ENCODE measurements around the gene BCL2.

Gene BCL2

GRCh38 chr18:63346031-63346430 lies 26.5 kb upstream of the BCL2 start:
- Mint-ChIP-seq H3K4me1 (peaks cover 7% of the 10 kb centered on the region), H3K27ac (no peak overlapping the region), H3K27me3 (ENCODE audit: low read depth, poor library complexity) (peaks cover 3% of the 10 kb centered on the region), H3K9me3 (no peaks in the 10 kb centered on the region), H3K4me3 (no peak overlapping the region), H3K36me3 (ENCODE audit: low read depth) (peaks cover 62% of the 10 kb centered on the region)
- DNase-seq = no peak
- TF ChIP-seq CTCF (IDR thresholded peaks at IDR 0.05) = no peak

GRCh38 chr18:63344918-63345317 lies 25.3 kb upstream of the BCL2 start:
- H3K27me3 Mint-ChIP-seq (ENCODE audit: low read depth, poor library complexity) = peaks cover 3% of the 10 kb centered on the region
- no peak for DNase-seq
- peaks cover 7% of the 10 kb centered on the region for H3K4me1 Mint-ChIP-seq
- TF ChIP-seq CTCF (IDR thresholded peaks at IDR 0.05) = no peak
- no peaks in the 10 kb centered on the region for H3K9me3 Mint-ChIP-seq
- peak overlapping the region; percentile 73 for H3K27ac Mint-ChIP-seq
- no peak overlapping the region for H3K4me3 Mint-ChIP-seq
- H3K36me3 Mint-ChIP-seq (ENCODE audit: low read depth) = peaks cover 58% of the 10 kb centered on the region

GRCh38 chr18:63344263-63344662 lies 24.7 kb upstream of the BCL2 start:
- Mint-ChIP-seq H3K27ac (no peak overlapping the region), H3K9me3 (no peaks in the 10 kb centered on the region), H3K27me3 (ENCODE audit: low read depth, poor library complexity) (peaks cover 3% of the 10 kb centered on the region), H3K4me1 (peaks cover 7% of the 10 kb centered on the region), H3K36me3 (ENCODE audit: low read depth) (peaks cover 56% of the 10 kb centered on the region), H3K4me3 (no peak overlapping the region)
- TF ChIP-seq CTCF (IDR thresholded peaks at IDR 0.05) = no peak
- no peak for DNase-seq

GRCh38 chr18:63342206-63342605 lies 22.6 kb upstream of the BCL2 start:
- Mint-ChIP-seq H3K9me3 (no peaks in the 10 kb centered on the region), H3K27ac (no peak overlapping the region), H3K36me3 (ENCODE audit: low read depth) (peaks cover 56% of the 10 kb centered on the region), H3K27me3 (ENCODE audit: low read depth, poor library complexity) (no peaks in the 10 kb centered on the region), H3K4me3 (no peak overlapping the region), H3K4me1 (peaks cover 7% of the 10 kb centered on the region)
- DNase-seq = peak; percentile 53
- TF ChIP-seq CTCF (IDR thresholded peaks at IDR 0.05) = peak; percentile 55

- peak; percentile 73 for TF ChIP-seq CTCF (IDR thresholded peaks at IDR 0.05)
- Mint-ChIP-seq H3K27me3 (ENCODE audit: low read depth, poor library complexity) (no peaks in the 10 kb centered on the region), H3K27ac (no peak overlapping the region), H3K36me3 (ENCODE audit: low read depth) (peaks cover 63% of the 10 kb centered on the region), H3K4me3 (no peak overlapping the region), H3K4me1 (peaks cover 3% of the 10 kb centered on the region), H3K9me3 (no peaks in the 10 kb centered on the region)
- peak; percentile 57 for DNase-seq
These were observed 20.4 kb upstream of the BCL2 start for GRCh38 chr18:63339920-63340484.

GRCh38 chr18:63336366-63337099 lies 17.0 kb upstream of the BCL2 start:
- Mint-ChIP-seq H3K36me3 (ENCODE audit: low read depth) (peaks cover 73% of the 10 kb centered on the region), H3K4me1 (no peaks in the 10 kb centered on the region), H3K27me3 (ENCODE audit: low read depth, poor library complexity) (no peaks in the 10 kb centered on the region), H3K27ac (no peak overlapping the region), H3K9me3 (no peaks in the 10 kb centered on the region), H3K4me3 (no peak overlapping the region)
- TF ChIP-seq CTCF (IDR thresholded peaks at IDR 0.05) = no peak
- no peak for DNase-seq

All from nephron progenitor cell (in vitro differentiated cells).